ENCODE measurements around the gene ST3GAL2. TPM values are rescaled to one million over a fixed set of nuclear protein-coding genes. Genes with fewer than 3 reads are reported as not detected.

ST3GAL2 gene
- total and polyA plus RNA-seq, 10 of the 15 experiments (the other 5 are each of a cell fraction or from before 2014, with no cell fraction given), result 0.95 to 61.7 (median 25.9) TPM

- WGBS (ENCODE audit: insufficient coverage, insufficient replicate concordance, low lambda C conversion rate, missing lambda C conversion rate), result 83% methylated on average over 5 of the region's 5 CpGs
- CTCF ChIA-PET, result interaction anchor here (1.0 to 3.0 kb wide), 2 partner anchors 9 to 24 kb away, joined by 4 to 9 read pairs; no protein-coding TSS in a partner anchor
Measured at GRCh38 chr16:70418993-70419318, 19.9 kb downstream of the ST3GAL2 start.

More at GRCh38 chr16:70418993-70419318, 19.9 kb downstream of the ST3GAL2 start:
- ChIA-PET SMC1A (ENCODE audit: uncharacterized antibody, unreplicated experiment) (interaction anchor here (0.9 to 5.7 kb wide), 4 partner anchors 9 to 37 kb away, joined by 3 to 39 read pairs (median 7); no protein-coding TSS in a partner anchor), RAD21 (ENCODE audit: unreplicated experiment) (interaction anchor here (0.8 to 5.0 kb wide), 4 partner anchors 9 to 13 kb away, joined by 3 to 32 read pairs (median 14); no protein-coding TSS in a partner anchor), POLR2A (interaction anchor here (3.4 to 6.0 kb wide), 3 partner anchors 9 to 14 kb away, joined by 18 to 58 read pairs (median 24); no protein-coding TSS in a partner anchor)
- TF ChIP-seq NFIC (IDR thresholded peaks at IDR 0.05; ENCODE audit: low read depth, low read length) (no peak), ATF2 (IDR thresholded peaks at IDR 0.05; ENCODE audit: low read length) (no peak), SMAD1 (IDR thresholded peaks at IDR 0.05; ENCODE audit: low read depth, partially characterized antibody) (no peak), KAT2A (conservative IDR thresholded peaks at IDR 0.05; ENCODE audit: control insufficient read depth, low read depth, low read length) (no peak), NKRF (conservative IDR thresholded peaks at IDR 0.05) (no peak), YY1 (IDR thresholded peaks at IDR 0.05; ENCODE audit: low read depth, low read length) (no peak), ESRRA (IDR thresholded peaks at IDR 0.05; ENCODE audit: low read length) (no peak), EED (IDR thresholded peaks at IDR 0.05; ENCODE audit: low read depth) (no peak), CBX3 (IDR thresholded peaks at IDR 0.05; ENCODE audit: borderline replicate concordance, low read depth) (no peak), RELA (IDR thresholded peaks at IDR 0.05; ENCODE audit: borderline replicate concordance, partially characterized antibody) (no peak), RCOR1 (conservative IDR thresholded peaks at IDR 0.05; ENCODE audit: low read depth, low read length) (no peak), CREB1 (IDR thresholded peaks at IDR 0.05; ENCODE audit: low read depth) (no peak), HDAC2 (IDR thresholded peaks at IDR 0.05) (no peak), BACH1 (IDR thresholded peaks at IDR 0.05; ENCODE audit: borderline replicate concordance) (no peak), KDM1A (IDR thresholded peaks at IDR 0.05; ENCODE audit: borderline replicate concordance) (no peak), HDGF (IDR thresholded peaks at IDR 0.05) (no peak), RAD51 (IDR thresholded peaks at IDR 0.05) (no peak), CBFB (IDR thresholded peaks at IDR 0.05; ENCODE audit: low read depth) (no peak)
- Histone ChIP-seq H3K4me3 (no peak overlapping the region; the same call in 1 of the 2 replicates), H3K27ac (ENCODE audit: control insufficient read depth, insufficient read depth) (peak overlapping the region; percentile 87), H3K4me1 (ENCODE audit: control insufficient read depth, insufficient read depth, low read length) (peaks cover 54% of the 10 kb centered on the region), H3K9ac (ENCODE audit: control insufficient read depth, insufficient read depth, low read length) (peak overlapping the region; percentile 20; the same call in 1 of the 2 replicates), H3K4me2 (ENCODE audit: control insufficient read depth, insufficient read depth) (peak overlapping the region; percentile 66), H3K27me3 (replicated peaks in 1 of 2; ENCODE audit: control insufficient read depth in 2 of 2, insufficient read depth in 2 of 2, low read length in 1 of 2) (no peaks in the 10 kb centered on the region), H3K36me3 (ENCODE audit: control insufficient read depth in 2 of 2, insufficient read depth in 2 of 2, low read length in 1 of 2) (peaks cover 16 to 20% of the 10 kb centered on the region in 2 experiments; a peak in 3 of 4 replicates), H4K20me1 (ENCODE audit: control insufficient read depth, insufficient read depth) (no peaks in the 10 kb centered on the region), H3K79me2 (ENCODE audit: control insufficient read depth, insufficient read depth, low read length) (peaks cover 87% of the 10 kb centered on the region), H2AFZ (ENCODE audit: control insufficient read depth, low read depth, low read length) (no peak overlapping the region), H3K9me3 (replicated peaks; ENCODE audit: control insufficient read depth, insufficient read depth, low read length) (no peaks in the 10 kb centered on the region)
- FAIRE-seq (no peak), DNase-seq (ENCODE audit: low read depth, low spot score) (no peak), ATAC-seq (no peak)
- intact Hi-C loops (cut with micrococcal nuclease; ENCODE audit: unreplicated experiment), result no loop called here
- no TSS peak for BruUV-seq (replicated peaks)
- in situ Hi-C loops (cut with MboI), result loop anchor here (25.0 kb wide), 1 partner anchor 1657 kb away; no protein-coding TSS in a partner anchor

Data from GM12878 (cell line).